Erythroblast (primary cell): ENCODE measurements around the gene ANO6.

Source experiments
- GATA1 ChIP-seq: IDR thresholded peaks from 2 replicates; pipeline ENCODE4 v1.6.1; 2011; ENCODE audit warnings: low read depth, mild to moderate bottlenecking, control low read depth, low read length, moderate library complexity
- POLR2A ChIP-seq: IDR thresholded peaks from 2 replicates; pipeline ENCODE4 v1.6.1; 2011; ENCODE audit warnings: mild to moderate bottlenecking, low read length

DNA sequence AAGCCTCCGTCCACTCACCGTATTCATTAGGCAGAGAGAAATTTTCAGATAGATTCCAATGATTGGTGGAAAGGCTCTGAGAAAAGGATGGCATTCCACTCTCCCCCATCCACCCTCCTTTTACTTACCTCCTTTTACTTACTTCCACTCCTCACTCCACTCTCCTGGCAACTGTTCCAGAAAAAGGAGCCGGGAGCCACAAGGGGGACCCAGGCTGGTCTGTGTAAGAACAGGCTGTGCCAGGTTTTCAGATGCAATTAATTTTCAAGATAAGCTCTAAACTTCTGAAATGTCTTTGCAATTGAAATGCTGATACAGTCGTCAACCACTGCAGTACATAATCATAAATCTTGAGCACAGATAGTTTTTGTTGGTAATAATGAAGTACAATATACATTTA lies 248.8 kb downstream of the ANO6 start:
- TF ChIP-seq POLR2A, result no peak
- TF ChIP-seq GATA1, result no peak
